Hepatocyte (in vitro differentiated cells): ENCODE measurements around the gene ACSBG1. TPM values are rescaled to one million over a fixed set of nuclear protein-coding genes. Genes with fewer than 3 reads are reported as not detected.
"Not testable (repeated sequence)": the region's sequence is repeated elsewhere in the genome, so short reads cannot be mapped to it uniquely, and the experiment has no call there.

ENCODE experiments used
- DNase-seq: peaks from one replicate; pipeline ENCODE4 v3.0.0-alpha.2; 2016; ENCODE audit warnings: low spot score
- H2AFZ ChIP-seq: fragments of 200-600 bp; sonication (generic); 2 replicates; pipeline ENCODE4 v1.6.0; 2016; ENCODE audit warnings: antibody characterized with exemption, mild to moderate bottlenecking
- H3K27ac ChIP-seq: fragments of 200-600 bp; sonication (generic); 2 replicates; pipeline ENCODE4 v1.5.1; 2016; ENCODE audit warnings: mild to moderate bottlenecking
- H3K27me3 ChIP-seq: fragments of 200-600 bp; sonication (generic); 2 replicates; pipeline ENCODE4 v1.6.1; 2016
- H3K36me3 ChIP-seq: fragments of 200-600 bp; sonication (generic); replicated peaks from 2 replicates; pipeline ENCODE4 v1.5.1; 2016; ENCODE audit warnings: low read depth; ENCODE audit not compliant: insufficient read depth
- H3K4me1 ChIP-seq: fragments of 200-600 bp; sonication (generic); 2 replicates; pipeline ENCODE4 v1.5.1; 2016; ENCODE audit warnings: mild to moderate bottlenecking, moderate library complexity; ENCODE audit not compliant: insufficient read depth
- H3K4me2 ChIP-seq: fragments of 200-600 bp; sonication (generic); 2 replicates; pipeline ENCODE4 v1.6.0; 2016
- H3K4me3 ChIP-seq: fragments of 200-600 bp; sonication (generic); 2 replicates; pipeline ENCODE4 v1.5.1; 2016; ENCODE audit warnings: mild to moderate bottlenecking
- H3K79me2 ChIP-seq: fragments of 200-600 bp; sonication (generic); 2 replicates; pipeline ENCODE4 v1.6.0; 2017; ENCODE audit warnings: mild to moderate bottlenecking
- H3K9me2 ChIP-seq: fragments of 200-600 bp; sonication (generic); replicated peaks from 2 replicates; pipeline ENCODE4 v1.6.0; 2017; ENCODE audit warnings: mild to moderate bottlenecking; ENCODE audit not compliant: insufficient read depth
- H3K9me3 ChIP-seq: fragments of 200-600 bp; sonication (generic); 2 replicates; pipeline ENCODE4 v1.5.1; 2016; ENCODE audit warnings: low read depth, mild to moderate bottlenecking
- H4K20me1 ChIP-seq: fragments of 200-600 bp; sonication (generic); 2 replicates; pipeline ENCODE4 v1.6.0; 2016; ENCODE audit warnings: mild to moderate bottlenecking; ENCODE audit not compliant: insufficient read depth, poor library complexity, severe bottlenecking
- EZH2 ChIP-seq: fragments of 200-600 bp; sonication (generic); IDR thresholded peaks from 2 replicates; pipeline ENCODE4 v1.6.1; 2016; ENCODE audit warnings: antibody characterized with exemption, mild to moderate bottlenecking, borderline replicate concordance
- EZH2phosphoT487 ChIP-seq: fragments of 200-600 bp; sonication (generic); IDR thresholded peaks from one replicate; pipeline ENCODE4 v1.6.1; 2018; ENCODE audit warnings: antibody characterized with exemption, mild to moderate bottlenecking, low read depth, moderate library complexity; ENCODE audit not compliant: unreplicated experiment, severe bottlenecking
- WGBS: methylation state at CpG from one replicate; pipeline ENCODE4 v1.1.6; 2016; ENCODE audit warnings: low lambda C conversion rate; ENCODE audit errors: missing lambda C conversion rate; 5-methylcytosine and 5-hydroxymethylcytosine counted together
- polyA plus RNA-seq: library from polyadenylated mRNA; unstranded; fragments of >200 nt; fragmentation: Nextera tagmentation; extraction: Ambion mirVana; gene quantifications from 2 replicates; pipeline ENCODE4 v1.2.1, GENCODE V29; 2016
- total RNA-seq: library from RNA; depleted of rRNA; stranded (reverse); fragments of >200 nt; gene quantifications from 2 replicates; pipeline ENCODE4 v1.2.3, GENCODE V29; 2014
- TF ChIP-seq, protein P1 (sequence below): fragments of 200-600 bp; sonication (generic); IDR thresholded peaks from 2 replicates; pipeline ENCODE4 v1.5.1; 2016; ENCODE audit warnings: antibody characterized with exemption, mild to moderate bottlenecking; ENCODE audit not compliant: poor library complexity

Gene ACSBG1
- total and polyA plus RNA-seq, 2 experiments from 2014 or later, result 0.10 to 0.93 TPM

DNA sequence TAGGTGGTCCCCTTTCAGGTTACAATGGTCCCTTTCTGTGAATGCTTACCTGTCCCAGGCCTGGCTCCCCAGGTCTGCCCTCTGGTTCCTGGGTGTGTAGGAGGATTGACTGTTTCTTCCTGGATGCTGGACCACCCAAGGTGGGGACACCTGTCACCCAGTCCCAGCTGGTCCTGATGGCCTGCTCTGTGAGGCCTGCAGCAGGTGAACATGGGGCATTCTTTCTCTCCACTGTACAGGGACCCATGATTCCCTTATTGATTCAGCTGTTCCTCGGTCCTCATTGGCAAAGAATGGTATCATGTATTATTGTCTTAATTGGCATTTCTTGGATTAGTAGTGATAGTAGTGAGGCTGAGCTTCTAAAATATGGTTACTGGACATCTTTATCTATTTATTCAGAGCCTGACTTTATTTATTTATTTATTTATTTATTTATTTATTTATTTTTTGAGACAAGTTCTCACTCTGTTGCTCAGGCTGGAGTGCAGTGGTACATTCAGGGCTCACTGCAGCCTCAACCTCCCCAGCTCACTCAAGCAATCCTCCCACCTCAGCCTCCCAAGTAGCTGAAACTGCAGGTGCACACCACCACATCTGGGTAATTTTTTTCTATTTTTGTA, 21.2 kb upstream of the ACSBG1 start:
- TF ChIP-seq EZH2phosphoT487 (no peak), EZH2 (no peak)
- TF ChIP-seq, protein P1, sequence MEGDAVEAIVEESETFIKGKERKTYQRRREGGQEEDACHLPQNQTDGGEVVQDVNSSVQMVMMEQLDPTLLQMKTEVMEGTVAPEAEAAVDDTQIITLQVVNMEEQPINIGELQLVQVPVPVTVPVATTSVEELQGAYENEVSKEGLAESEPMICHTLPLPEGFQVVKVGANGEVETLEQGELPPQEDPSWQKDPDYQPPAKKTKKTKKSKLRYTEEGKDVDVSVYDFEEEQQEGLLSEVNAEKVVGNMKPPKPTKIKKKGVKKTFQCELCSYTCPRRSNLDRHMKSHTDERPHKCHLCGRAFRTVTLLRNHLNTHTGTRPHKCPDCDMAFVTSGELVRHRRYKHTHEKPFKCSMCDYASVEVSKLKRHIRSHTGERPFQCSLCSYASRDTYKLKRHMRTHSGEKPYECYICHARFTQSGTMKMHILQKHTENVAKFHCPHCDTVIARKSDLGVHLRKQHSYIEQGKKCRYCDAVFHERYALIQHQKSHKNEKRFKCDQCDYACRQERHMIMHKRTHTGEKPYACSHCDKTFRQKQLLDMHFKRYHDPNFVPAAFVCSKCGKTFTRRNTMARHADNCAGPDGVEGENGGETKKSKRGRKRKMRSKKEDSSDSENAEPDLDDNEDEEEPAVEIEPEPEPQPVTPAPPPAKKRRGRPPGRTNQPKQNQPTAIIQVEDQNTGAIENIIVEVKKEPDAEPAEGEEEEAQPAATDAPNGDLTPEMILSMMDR, result no peak
- Histone ChIP-seq H2AFZ (no peak overlapping the region), H3K27me3 (no peaks in the 10 kb centered on the region), H3K27ac (no peak overlapping the region), H3K9me2 (no peaks in the 10 kb centered on the region), H3K79me2 (no peaks in the 10 kb centered on the region), H3K9me3 (no peaks in the 10 kb centered on the region), H3K4me1 (no peaks in the 10 kb centered on the region), H3K4me3 (no peak overlapping the region), H3K4me2 (no peak overlapping the region), H3K36me3 (no peaks in the 10 kb centered on the region), H4K20me1 (no peaks in the 10 kb centered on the region)
- no peak for DNase-seq
- 96% methylated on average over 1 of the region's 1 CpG for WGBS

DNA sequence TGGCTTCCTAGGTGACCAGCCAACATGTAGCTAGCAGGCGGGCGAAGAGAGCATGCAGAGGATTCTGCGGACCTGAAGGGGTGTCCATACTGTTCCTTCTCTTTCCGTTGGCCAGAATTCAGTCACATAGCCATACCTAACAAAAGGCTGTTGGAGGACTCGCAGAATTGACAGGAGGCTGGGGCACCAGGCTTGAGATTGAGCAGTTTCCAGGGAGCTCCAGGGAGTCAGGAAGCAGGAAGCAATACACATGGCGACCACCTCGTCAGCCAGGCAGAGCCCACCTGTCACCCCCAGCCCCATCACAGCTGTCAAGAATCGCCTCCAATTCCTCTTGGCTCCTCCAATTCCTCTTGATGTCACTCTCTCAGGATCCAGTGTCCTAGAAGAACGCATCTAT, 16.8 kb upstream of the ACSBG1 start:
- H3K27ac ChIP-seq, result no peak overlapping the region
- no peaks in the 10 kb centered on the region for H3K9me2 ChIP-seq
- no peak overlapping the region for H3K4me2 ChIP-seq
- no peaks in the 10 kb centered on the region for H4K20me1 ChIP-seq
- H3K36me3 ChIP-seq, result no peaks in the 10 kb centered on the region
- no peaks in the 10 kb centered on the region for H3K4me1 ChIP-seq
- 85% methylated on average over 8 of the region's 9 CpGs for WGBS
- TF ChIP-seq EZH2 (no peak), EZH2phosphoT487 (no peak)
- TF ChIP-seq, protein P1, result no peak
- no peak overlapping the region for H2AFZ ChIP-seq
- no peak overlapping the region for H3K4me3 ChIP-seq
- H3K79me2 ChIP-seq, result no peaks in the 10 kb centered on the region
- no peaks in the 10 kb centered on the region for H3K27me3 ChIP-seq
- no peak for DNase-seq
- no peaks in the 10 kb centered on the region for H3K9me3 ChIP-seq

DNA sequence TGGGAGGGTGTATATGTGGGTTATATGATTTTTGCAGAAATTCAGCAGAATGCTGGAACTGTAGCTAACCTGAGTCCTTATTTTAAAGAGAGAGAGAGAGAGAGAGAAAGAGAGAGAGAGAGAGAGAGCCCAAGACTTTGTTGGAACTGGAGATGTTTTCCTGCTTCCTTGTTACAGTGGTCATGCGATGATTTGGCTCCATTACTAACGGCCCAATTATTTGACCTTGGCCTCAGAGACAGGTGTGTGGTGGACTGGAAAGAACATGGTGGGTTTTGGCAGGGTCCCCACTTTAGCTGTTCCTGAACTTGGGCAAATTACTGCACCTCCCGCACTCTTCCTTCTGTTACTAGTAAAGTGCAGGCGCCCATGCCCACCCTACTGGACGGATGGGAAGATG, 14.8 kb upstream of the ACSBG1 start:
- Histone ChIP-seq H2AFZ (no peak overlapping the region), H3K27me3 (no peaks in the 10 kb centered on the region), H3K4me3 (no peak overlapping the region), H3K4me2 (no peak overlapping the region), H4K20me1 (no peaks in the 10 kb centered on the region), H3K9me2 (no peaks in the 10 kb centered on the region), H3K27ac (no peak overlapping the region), H3K36me3 (no peaks in the 10 kb centered on the region), H3K9me3 (no peaks in the 10 kb centered on the region), H3K4me1 (peaks cover 8% of the 10 kb centered on the region), H3K79me2 (no peaks in the 10 kb centered on the region)
- no peak for DNase-seq
- no peak for TF ChIP-seq EZH2phosphoT487
- TF ChIP-seq, protein P1, result no peak
- TF ChIP-seq EZH2, result no peak
- 90% methylated on average over 5 of the region's 5 CpGs for WGBS

DNA sequence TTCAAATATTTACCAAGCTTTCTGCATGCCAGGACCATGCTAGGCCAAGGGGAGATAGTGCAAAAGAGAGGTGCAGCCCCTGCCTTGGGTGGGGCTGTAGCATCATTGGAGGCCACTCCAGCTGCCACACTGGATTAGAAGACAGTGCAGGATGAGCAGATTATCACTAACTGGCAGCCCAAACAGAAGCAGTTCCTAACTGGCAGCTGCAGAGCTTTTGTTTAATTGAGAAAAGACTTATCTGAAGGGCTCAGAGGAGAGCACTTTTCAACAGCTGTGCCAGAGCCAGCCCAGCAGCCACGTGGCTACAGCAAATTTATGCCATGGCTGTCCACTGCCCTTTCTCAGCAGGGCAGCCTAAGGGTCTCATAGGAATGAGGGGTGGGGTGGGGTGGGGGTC, 13.5 kb upstream of the ACSBG1 start:
- DNase-seq, result no peak
- no peaks in the 10 kb centered on the region for H3K9me3 ChIP-seq
- no peaks in the 10 kb centered on the region for H4K20me1 ChIP-seq
- H3K9me2 ChIP-seq, result no peaks in the 10 kb centered on the region
- H3K79me2 ChIP-seq, result no peaks in the 10 kb centered on the region
- WGBS, result 100% methylated on average over 1 of the region's 1 CpG
- H3K4me1 ChIP-seq, result peaks cover 15% of the 10 kb centered on the region
- no peak overlapping the region for H2AFZ ChIP-seq
- no peaks in the 10 kb centered on the region for H3K27me3 ChIP-seq
- H3K36me3 ChIP-seq, result no peaks in the 10 kb centered on the region
- H3K27ac ChIP-seq, result no peak overlapping the region
- no peak overlapping the region for H3K4me3 ChIP-seq
- TF ChIP-seq EZH2 (no peak), EZH2phosphoT487 (no peak)
- TF ChIP-seq, protein P1, result no peak
- no peak overlapping the region for H3K4me2 ChIP-seq

DNA sequence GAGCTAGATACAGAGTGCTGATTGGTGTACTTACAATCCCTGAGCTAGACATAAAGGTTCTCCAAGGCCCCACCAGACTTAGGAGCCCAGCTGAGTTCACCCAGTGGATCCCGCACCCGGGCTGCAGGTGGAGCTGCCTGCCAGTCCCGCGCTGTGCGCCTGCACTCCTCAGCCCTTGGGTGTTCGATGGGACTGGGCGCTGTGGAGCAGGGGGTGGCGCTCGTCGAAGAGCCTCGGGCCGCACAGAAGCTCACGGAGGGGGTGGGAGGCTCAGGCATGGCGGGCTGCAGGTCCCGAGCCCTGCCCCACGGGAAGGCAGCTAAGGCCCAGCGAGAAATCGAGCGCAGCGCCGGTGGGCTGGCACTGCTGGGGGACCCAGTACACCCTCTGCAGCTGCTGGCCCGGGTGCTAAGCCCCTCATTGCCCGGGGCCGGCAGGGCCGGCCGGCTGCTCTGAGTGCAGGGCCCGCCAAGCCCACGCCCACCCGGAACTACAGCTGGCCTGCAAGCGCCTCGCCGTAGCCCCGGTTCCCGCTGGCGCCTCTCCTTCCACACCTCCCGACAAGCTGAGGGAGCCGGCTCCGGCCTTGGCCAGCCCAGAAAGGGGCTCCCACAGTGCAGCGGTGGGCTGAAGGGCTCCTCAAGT, 11.7 kb upstream of the ACSBG1 start:
- peaks cover 15% of the 10 kb centered on the region for H3K4me1 ChIP-seq
- not testable (repeated sequence) for H3K4me3 ChIP-seq, H3K9me3 ChIP-seq, H2AFZ ChIP-seq, H4K20me1 ChIP-seq, H3K79me2 ChIP-seq, H3K9me2 ChIP-seq, H3K4me2 ChIP-seq, H3K36me3 ChIP-seq, H3K27me3 ChIP-seq, H3K27ac ChIP-seq, DNase-seq
- 95% methylated on average over 32 of the region's 39 CpGs for whole genome bisulfite sequencing
